CD4-positive, alpha-beta T cell (primary cell): ENCODE results near the gene NPTX2. TPM values are rescaled to one million over a fixed set of nuclear protein-coding genes. Genes with fewer than 3 reads are reported as not detected.
"Not testable (repeated sequence)": the region's sequence is repeated elsewhere in the genome, so short reads cannot be mapped to it uniquely, and the experiment has no call there.

Experiments
- ATAC-seq: fragments of 200-7000 bp; cut with Tn5 transposase; one replicate; pipeline ENCODE4 v1.10.0; 2022; ENCODE audit warnings: mild to moderate bottlenecking; ENCODE audit not compliant: poor library complexity
- CTCF ChIA-PET: fragments of 350-600 bp; sonication (Branson Sonifier 250); formaldehyde crosslinking; loops from one replicate; lab custom pipeline; 2021; ENCODE audit warnings: antibody characterized with exemption, inconsistent platforms; lab: Charles Lee
- POLR2A ChIA-PET: fragments of 350-600 bp; sonication (Branson Sonifier 250); formaldehyde crosslinking; loops from one replicate; lab custom pipeline; 2021; ENCODE audit warnings: antibody characterized with exemption, inconsistent platforms; lab: Charles Lee
- DNase-seq, 14 experiments: peaks; one replicate each; pipeline ENCODE4 v3.0.0-alpha.2; 2013 to 2020; ENCODE audit warnings: mixed read lengths in 2 of 14
- H3K27ac ChIP-seq, 2 donors: one replicate each; pipeline versions ENCODE4 v1.5.1 to v1.7.0; 2013; ENCODE audit warnings: low read length in 2 of 2, low read depth in 1 of 2, mild to moderate bottlenecking in 1 of 2
- H3K27me3 ChIP-seq, 2 experiments: 1 replicate in 1 of 2; 2 replicates in 1 of 2; pipeline versions ENCODE4 v1.6.1 to v1.7.0; 2013; ENCODE audit warnings: low read length in 2 of 2, control low read depth in 1 of 2, mild to moderate bottlenecking in 1 of 2, moderate library complexity in 1 of 2; ENCODE audit not compliant: insufficient read depth in 2 of 2, control insufficient read depth in 1 of 2
- H3K36me3 ChIP-seq: one replicate; pipeline ENCODE4 v1.6.1; 2013; ENCODE audit warnings: low read length, control low read depth; ENCODE audit not compliant: insufficient read depth
- H3K4me1 ChIP-seq: one replicate; pipeline ENCODE4 v1.6.1; 2013; ENCODE audit warnings: low read length, control low read depth; ENCODE audit not compliant: insufficient read depth
- H3K4me3 ChIP-seq: one replicate; pipeline ENCODE4 v1.5.1; 2013; ENCODE audit warnings: mild to moderate bottlenecking, low read length, moderate library complexity
- H3K9me3 ChIP-seq, 2 experiments: 1 replicate in 1 of 2; 2 replicates in 1 of 2; pipeline versions ENCODE4 v1.6.1 to v1.7.0; 2013; ENCODE audit warnings: low read length in 2 of 2, mild to moderate bottlenecking in 2 of 2, control low read depth in 1 of 2, moderate library complexity in 1 of 2; ENCODE audit not compliant: control insufficient read depth in 1 of 2, insufficient read depth in 1 of 2
- H3K27ac Mint-ChIP-seq: one replicate; pipeline ENCODE4 v1.8.0; 2020; ENCODE audit warnings: mixed read lengths
- H3K27me3 Mint-ChIP-seq: one replicate; pipeline ENCODE4 v1.8.0; 2021; ENCODE audit warnings: mixed read lengths
- H3K36me3 Mint-ChIP-seq: one replicate; pipeline ENCODE4 v1.8.0; 2021; ENCODE audit warnings: low read depth, mixed read lengths
- H3K4me1 Mint-ChIP-seq: one replicate; pipeline ENCODE4 v1.8.0; 2021; ENCODE audit warnings: low read depth, mixed read lengths
- H3K4me3 Mint-ChIP-seq: one replicate; pipeline ENCODE4 v1.8.0; 2020; ENCODE audit warnings: mild to moderate bottlenecking, mixed read lengths
- H3K9me3 Mint-ChIP-seq: one replicate; pipeline ENCODE4 v1.8.0; 2020; ENCODE audit warnings: mixed read lengths
- intact Hi-C, 2 experiments: fragments of 100-400 bp; cut with DNase I in 1 of 2; cut with micrococcal nuclease in 1 of 2; formaldehyde crosslinking; loops; one replicate each; pipeline versions ENCODE4 v1.15.1 to v1.9.0; 2023 to 2025; cut with DNase I, micrococcal nuclease
- total RNA-seq, 174 experiments: library from RNA in 2 of 174; stranded (reverse) in 2 of 174; gene quantifications; one replicate each; pipeline ENCODE4 v1.2.3 and lab custom pipeline; 2021 to 2026
- TF ChIP-seq, protein P1 (sequence below): fragments of 200-600 bp; IDR thresholded peaks from one replicate; pipeline ENCODE4 v1.8.0; 2022; ENCODE audit warnings: antibody characterized with exemption, mild to moderate bottlenecking

Gene NPTX2
- total RNA-seq, 2 experiments from 2014 or later: not detected

DNA sequence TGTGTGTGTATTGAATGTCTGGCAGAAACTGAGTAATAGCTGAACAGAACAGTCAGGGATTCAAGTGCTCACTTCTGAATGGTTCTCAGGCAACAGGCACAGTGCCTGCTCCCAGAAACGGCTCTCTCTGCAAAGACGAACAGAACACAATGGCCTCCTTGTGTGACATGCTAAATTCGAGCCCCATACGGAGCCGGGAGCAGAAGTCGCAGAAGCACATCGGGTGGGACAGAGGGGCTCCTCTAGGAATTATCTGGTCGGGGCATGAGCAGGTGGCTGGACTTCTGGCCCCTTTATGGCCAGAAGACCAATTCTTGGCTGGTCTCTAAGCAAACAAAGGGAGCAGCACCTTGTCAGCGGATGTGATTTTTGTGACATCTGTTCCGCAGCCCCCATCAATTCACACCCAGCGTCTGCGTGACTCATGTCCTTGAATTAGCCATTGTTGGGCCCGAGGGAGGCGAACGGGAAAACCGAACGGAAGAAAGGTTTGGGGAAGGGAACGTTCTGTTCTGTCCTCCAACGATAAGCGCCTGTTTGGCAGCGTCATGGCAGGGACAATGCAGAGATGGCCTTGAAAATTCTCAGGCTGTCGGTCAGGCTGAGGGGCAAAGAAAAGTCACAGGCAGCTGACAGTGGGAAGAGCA, 47.3 kb upstream of the NPTX2 start:
- no peaks in the 10 kb centered on the region for H3K4me1 Mint-ChIP-seq
- no peak overlapping the region for H3K4me3 Mint-ChIP-seq
- Histone ChIP-seq H3K4me3 (no peak overlapping the region), H3K36me3 (no peaks in the 10 kb centered on the region), H3K27me3 (no peaks in the 10 kb centered on the region), H3K27ac (no peak overlapping the region), H3K4me1 (no peaks in the 10 kb centered on the region), H3K9me3 (peaks cover 0 to 5% of the 10 kb centered on the region in 2 experiments)
- CTCF ChIA-PET: no interaction called here
- DNase-seq (no peak), ATAC-seq (no peak)
- intact Hi-C loops: no loop called here
- no peaks in the 10 kb centered on the region for H3K36me3 Mint-ChIP-seq
- H3K27me3 Mint-ChIP-seq: peaks cover 4% of the 10 kb centered on the region
- TF ChIP-seq, protein P1, sequence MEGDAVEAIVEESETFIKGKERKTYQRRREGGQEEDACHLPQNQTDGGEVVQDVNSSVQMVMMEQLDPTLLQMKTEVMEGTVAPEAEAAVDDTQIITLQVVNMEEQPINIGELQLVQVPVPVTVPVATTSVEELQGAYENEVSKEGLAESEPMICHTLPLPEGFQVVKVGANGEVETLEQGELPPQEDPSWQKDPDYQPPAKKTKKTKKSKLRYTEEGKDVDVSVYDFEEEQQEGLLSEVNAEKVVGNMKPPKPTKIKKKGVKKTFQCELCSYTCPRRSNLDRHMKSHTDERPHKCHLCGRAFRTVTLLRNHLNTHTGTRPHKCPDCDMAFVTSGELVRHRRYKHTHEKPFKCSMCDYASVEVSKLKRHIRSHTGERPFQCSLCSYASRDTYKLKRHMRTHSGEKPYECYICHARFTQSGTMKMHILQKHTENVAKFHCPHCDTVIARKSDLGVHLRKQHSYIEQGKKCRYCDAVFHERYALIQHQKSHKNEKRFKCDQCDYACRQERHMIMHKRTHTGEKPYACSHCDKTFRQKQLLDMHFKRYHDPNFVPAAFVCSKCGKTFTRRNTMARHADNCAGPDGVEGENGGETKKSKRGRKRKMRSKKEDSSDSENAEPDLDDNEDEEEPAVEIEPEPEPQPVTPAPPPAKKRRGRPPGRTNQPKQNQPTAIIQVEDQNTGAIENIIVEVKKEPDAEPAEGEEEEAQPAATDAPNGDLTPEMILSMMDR: no peak
- H3K9me3 Mint-ChIP-seq: peaks cover 2% of the 10 kb centered on the region
- H3K27ac Mint-ChIP-seq: no peak overlapping the region
- POLR2A ChIA-PET: no interaction called here

DNA sequence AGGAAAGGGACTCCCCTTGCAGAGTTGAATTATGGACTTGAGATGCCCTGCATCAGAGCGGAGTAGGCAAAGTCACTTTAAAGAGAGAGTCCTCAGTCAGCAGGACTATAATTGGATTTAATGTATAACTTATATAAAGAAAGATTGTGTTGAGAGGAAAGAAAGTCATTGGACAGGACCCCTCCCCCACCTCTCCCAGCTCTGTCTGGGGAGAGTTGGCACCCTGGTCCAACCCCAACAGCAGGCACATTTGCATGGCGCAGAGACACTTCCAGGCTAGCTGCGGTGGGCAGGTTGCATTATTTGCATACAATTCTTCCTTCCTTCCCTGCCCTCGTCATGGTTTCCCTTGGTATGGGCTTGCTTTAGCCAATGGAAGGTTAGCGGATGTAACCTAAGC, 46.1 kb upstream of the NPTX2 start:
- ChIA-PET CTCF (no interaction called here), POLR2A (no interaction called here)
- intact Hi-C loops: no loop called here
- Mint-ChIP-seq H3K4me3 (no peak overlapping the region), H3K27ac (no peak overlapping the region), H3K27me3 (peaks cover 4% of the 10 kb centered on the region), H3K9me3 (peaks cover 2% of the 10 kb centered on the region), H3K36me3 (no peaks in the 10 kb centered on the region), H3K4me1 (no peaks in the 10 kb centered on the region)
- Histone ChIP-seq H3K27ac (no peak overlapping the region), H3K4me1 (no peaks in the 10 kb centered on the region), H3K9me3 (peaks cover 8 to 12% of the 10 kb centered on the region in 2 experiments), H3K4me3 (no peak overlapping the region), H3K27me3 (no peaks in the 10 kb centered on the region), H3K36me3 (no peaks in the 10 kb centered on the region)
- ATAC-seq (no peak), DNase-seq (no peak)
- TF ChIP-seq, protein P1: no peak

- CTCF ChIA-PET: interaction anchor here (0.7 kb wide), 1 partner anchor 428 kb away, joined by 3 read pairs; no protein-coding TSS in a partner anchor
- TF ChIP-seq, protein P1: no peak
- peaks cover 5% of the 10 kb centered on the region for H3K9me3 Mint-ChIP-seq
- no peak overlapping the region for H3K4me3 Mint-ChIP-seq
- ATAC-seq (no peak), DNase-seq (no peak)
- H3K9me3 ChIP-seq: peaks cover 12 to 18% of the 10 kb centered on the region in 2 experiments
- H3K4me3 ChIP-seq: no peak overlapping the region
- no peaks in the 10 kb centered on the region for H3K36me3 ChIP-seq
- no peak overlapping the region for H3K27ac ChIP-seq
- intact Hi-C loops: no loop called here
- H3K27me3 Mint-ChIP-seq: peaks cover 4% of the 10 kb centered on the region
- no peak overlapping the region for H3K27ac Mint-ChIP-seq
- H3K4me1 ChIP-seq: no peaks in the 10 kb centered on the region
- no peaks in the 10 kb centered on the region for H3K27me3 ChIP-seq
- H3K4me1 Mint-ChIP-seq: no peaks in the 10 kb centered on the region
- POLR2A ChIA-PET: no interaction called here
- H3K36me3 Mint-ChIP-seq: no peaks in the 10 kb centered on the region
Observed at GRCh38 chr7:98571986-98572385, 45.1 kb upstream of the NPTX2 start.

DNA sequence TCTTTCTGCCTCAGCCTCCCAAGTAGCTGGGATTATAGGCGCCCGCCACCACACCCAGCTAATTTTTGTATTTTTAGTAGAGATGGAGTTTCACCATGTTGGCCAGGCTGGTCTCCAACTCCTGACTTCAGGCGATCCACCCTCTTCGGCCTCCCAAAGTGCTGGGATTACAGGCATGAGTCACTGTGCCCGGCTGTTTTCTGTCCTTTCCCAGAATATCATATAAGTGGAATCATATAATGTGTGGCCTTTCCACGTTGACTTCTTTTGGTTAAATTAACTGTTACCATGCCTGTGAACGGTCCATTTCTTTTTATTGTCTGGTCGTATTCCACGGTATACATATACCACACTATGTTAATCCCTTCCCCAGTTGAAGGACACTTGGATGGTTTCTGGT, 44.4 kb upstream of the NPTX2 start:
- H3K9me3 ChIP-seq: peaks cover 18 to 23% of the 10 kb centered on the region in 2 experiments
- intact Hi-C loops, H3K36me3 Mint-ChIP-seq: not testable (repeated sequence)

More for the DNA sequence above, 44.4 kb upstream of the NPTX2 start:
- H3K4me1 ChIP-seq, ATAC-seq, H3K9me3 Mint-ChIP-seq, CTCF ChIA-PET, DNase-seq, H3K36me3 ChIP-seq, H3K27ac ChIP-seq, POLR2A ChIA-PET, H3K4me3 Mint-ChIP-seq, H3K4me3 ChIP-seq, H3K27me3 ChIP-seq, H3K27ac Mint-ChIP-seq, H3K4me1 Mint-ChIP-seq, H3K27me3 Mint-ChIP-seq: not testable (repeated sequence)
